ENCODE results near the gene CAMTA1. TPM values are rescaled to one million over a fixed set of nuclear protein-coding genes. Genes with fewer than 3 reads are reported as not detected.

CAMTA1 gene
- total RNA-seq, 1 donor from 2014 or later = 77.6 TPM

DNA sequence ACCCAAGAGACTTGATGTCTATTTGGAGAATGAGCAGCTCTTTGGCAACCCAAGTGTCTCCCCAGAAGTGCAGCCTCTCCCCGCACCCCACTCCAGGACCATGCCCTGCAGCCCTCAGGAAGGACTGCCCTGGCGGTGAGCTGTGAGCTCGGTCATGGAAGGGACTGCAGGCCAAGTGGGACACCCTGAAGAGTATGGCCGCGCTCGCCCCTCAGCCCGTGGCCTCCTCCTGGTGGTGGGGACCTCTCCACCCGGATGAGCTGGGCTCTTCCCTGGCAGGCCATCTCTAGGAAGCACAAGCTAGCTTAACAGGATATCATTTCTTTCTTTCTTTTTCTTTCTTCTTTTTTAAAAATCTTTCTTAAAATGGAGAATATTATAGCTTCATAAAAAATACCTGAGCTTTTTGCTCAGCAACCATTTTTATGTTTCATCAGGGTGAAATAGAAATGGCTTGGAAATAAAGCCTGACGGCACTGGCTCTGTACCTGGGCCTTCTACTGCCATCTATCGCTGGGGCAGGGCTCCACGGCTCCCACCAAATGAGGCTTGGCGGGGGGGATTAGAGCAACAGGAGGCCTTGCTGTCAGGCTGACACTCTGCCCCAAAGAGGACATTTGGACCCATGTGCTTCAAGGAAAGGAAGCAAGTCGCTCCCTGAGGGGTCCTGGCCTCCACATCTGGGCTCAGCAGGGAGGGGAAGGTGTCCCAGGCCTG lies 689.7 kb downstream of the CAMTA1 start:
- no peaks in the 10 kb centered on the region for H3K9me3 Mint-ChIP-seq (ENCODE audit: unreplicated experiment)
- Histone ChIP-seq H3K36me3 (ENCODE audit: insufficient read depth, low read length) (no peaks in the 10 kb centered on the region), H3K27me3 (ENCODE audit: insufficient read depth, low read length) (no peaks in the 10 kb centered on the region), H3K27ac (ENCODE audit: low read depth, low read length) (no peak overlapping the region), H4K20me1 (ENCODE audit: insufficient read depth, low read length) (no peaks in the 10 kb centered on the region), H3K4me1 (ENCODE audit: insufficient read depth, low read length) (peaks cover 34% of the 10 kb centered on the region), H2AFZ (ENCODE audit: low read depth, low read length) (no peak overlapping the region), H3K79me2 (ENCODE audit: insufficient read depth, low read length) (no peaks in the 10 kb centered on the region), H3K9me3 (ENCODE audit: insufficient read depth, low read depth, low read length) (no peaks in the 10 kb centered on the region), H3K9ac (ENCODE audit: low read length) (no peak overlapping the region), H3K4me3 (ENCODE audit: insufficient read depth, low read depth, low read length) (no peak overlapping the region), H3K4me2 (ENCODE audit: low read length) (no peak overlapping the region)
- peaks cover 17% of the 10 kb centered on the region for H3K4me1 Mint-ChIP-seq (ENCODE audit: low read depth, unreplicated experiment)
- H3K4me3 Mint-ChIP-seq (ENCODE audit: unreplicated experiment) = no peak overlapping the region
- DNase-seq (ENCODE audit: low read depth) (no peak), FAIRE-seq (no peak)
- TF ChIP-seq EZH2 (IDR thresholded peaks at IDR 0.05; ENCODE audit: insufficient read depth, low read length) = no peak
- TF ChIP-seq, protein P1, sequence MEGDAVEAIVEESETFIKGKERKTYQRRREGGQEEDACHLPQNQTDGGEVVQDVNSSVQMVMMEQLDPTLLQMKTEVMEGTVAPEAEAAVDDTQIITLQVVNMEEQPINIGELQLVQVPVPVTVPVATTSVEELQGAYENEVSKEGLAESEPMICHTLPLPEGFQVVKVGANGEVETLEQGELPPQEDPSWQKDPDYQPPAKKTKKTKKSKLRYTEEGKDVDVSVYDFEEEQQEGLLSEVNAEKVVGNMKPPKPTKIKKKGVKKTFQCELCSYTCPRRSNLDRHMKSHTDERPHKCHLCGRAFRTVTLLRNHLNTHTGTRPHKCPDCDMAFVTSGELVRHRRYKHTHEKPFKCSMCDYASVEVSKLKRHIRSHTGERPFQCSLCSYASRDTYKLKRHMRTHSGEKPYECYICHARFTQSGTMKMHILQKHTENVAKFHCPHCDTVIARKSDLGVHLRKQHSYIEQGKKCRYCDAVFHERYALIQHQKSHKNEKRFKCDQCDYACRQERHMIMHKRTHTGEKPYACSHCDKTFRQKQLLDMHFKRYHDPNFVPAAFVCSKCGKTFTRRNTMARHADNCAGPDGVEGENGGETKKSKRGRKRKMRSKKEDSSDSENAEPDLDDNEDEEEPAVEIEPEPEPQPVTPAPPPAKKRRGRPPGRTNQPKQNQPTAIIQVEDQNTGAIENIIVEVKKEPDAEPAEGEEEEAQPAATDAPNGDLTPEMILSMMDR (IDR thresholded peaks at IDR 0.05; ENCODE audit: insufficient read depth, low read depth, low read length) = no peak
- H3K27ac Mint-ChIP-seq (ENCODE audit: unreplicated experiment) = no peak overlapping the region
- no peaks in the 10 kb centered on the region for H3K36me3 Mint-ChIP-seq (ENCODE audit: low read depth, unreplicated experiment)
- peaks cover 5% of the 10 kb centered on the region for H3K27me3 Mint-ChIP-seq (ENCODE audit: low read depth, unreplicated experiment)

DNA sequence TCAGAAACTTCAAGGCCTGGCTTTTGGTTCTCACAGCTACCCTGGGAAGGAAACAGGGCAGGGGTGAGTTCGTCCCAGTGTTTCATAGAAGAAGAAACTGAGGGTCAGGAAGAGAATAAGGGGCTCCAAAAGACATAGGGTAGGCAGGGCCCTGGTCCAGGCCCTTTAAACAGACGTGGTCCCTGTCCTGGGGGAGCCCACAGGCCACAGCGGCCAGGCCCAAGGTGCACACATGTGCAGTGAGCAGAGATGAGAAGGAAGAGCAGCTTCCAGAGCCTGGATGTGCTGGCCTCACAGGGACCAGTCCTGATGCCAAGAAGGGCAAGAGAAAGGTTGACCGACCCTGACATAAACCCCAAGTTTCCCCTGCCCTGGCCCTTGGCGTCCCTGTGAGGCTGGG lies 690.4 kb downstream of the CAMTA1 start:
- FAIRE-seq (no peak), DNase-seq (ENCODE audit: low read depth) (no peak)
- TF ChIP-seq EZH2 (IDR thresholded peaks at IDR 0.05; ENCODE audit: insufficient read depth, low read length) = no peak
- TF ChIP-seq, protein P1 (IDR thresholded peaks at IDR 0.05; ENCODE audit: insufficient read depth, low read depth, low read length) = no peak
- H2AFZ ChIP-seq (ENCODE audit: low read depth, low read length) = no peak overlapping the region
- peaks cover 5% of the 10 kb centered on the region for H3K27me3 Mint-ChIP-seq (ENCODE audit: low read depth, unreplicated experiment)
- H3K9me3 Mint-ChIP-seq (ENCODE audit: unreplicated experiment) = no peaks in the 10 kb centered on the region
- no peak overlapping the region for H3K4me3 Mint-ChIP-seq (ENCODE audit: unreplicated experiment)
- H4K20me1 ChIP-seq (ENCODE audit: insufficient read depth, low read length) = no peaks in the 10 kb centered on the region
- no peak overlapping the region for H3K27ac ChIP-seq (ENCODE audit: low read depth, low read length)
- H3K79me2 ChIP-seq (ENCODE audit: insufficient read depth, low read length) = no peaks in the 10 kb centered on the region
- no peaks in the 10 kb centered on the region for H3K9me3 ChIP-seq (ENCODE audit: insufficient read depth, low read depth, low read length)
- H3K27ac Mint-ChIP-seq (ENCODE audit: unreplicated experiment) = no peak overlapping the region
- H3K27me3 ChIP-seq (ENCODE audit: insufficient read depth, low read length) = no peaks in the 10 kb centered on the region
- H3K4me2 ChIP-seq (ENCODE audit: low read length) = no peak overlapping the region
- no peaks in the 10 kb centered on the region for H3K36me3 Mint-ChIP-seq (ENCODE audit: low read depth, unreplicated experiment)
- H3K4me1 Mint-ChIP-seq (ENCODE audit: low read depth, unreplicated experiment) = peaks cover 13% of the 10 kb centered on the region
- H3K4me3 ChIP-seq (ENCODE audit: insufficient read depth, low read depth, low read length) = no peak overlapping the region
- H3K4me1 ChIP-seq (ENCODE audit: insufficient read depth, low read length) = peaks cover 26% of the 10 kb centered on the region
- H3K9ac ChIP-seq (ENCODE audit: low read length) = no peak overlapping the region
- no peaks in the 10 kb centered on the region for H3K36me3 ChIP-seq (ENCODE audit: insufficient read depth, low read length)

DNA sequence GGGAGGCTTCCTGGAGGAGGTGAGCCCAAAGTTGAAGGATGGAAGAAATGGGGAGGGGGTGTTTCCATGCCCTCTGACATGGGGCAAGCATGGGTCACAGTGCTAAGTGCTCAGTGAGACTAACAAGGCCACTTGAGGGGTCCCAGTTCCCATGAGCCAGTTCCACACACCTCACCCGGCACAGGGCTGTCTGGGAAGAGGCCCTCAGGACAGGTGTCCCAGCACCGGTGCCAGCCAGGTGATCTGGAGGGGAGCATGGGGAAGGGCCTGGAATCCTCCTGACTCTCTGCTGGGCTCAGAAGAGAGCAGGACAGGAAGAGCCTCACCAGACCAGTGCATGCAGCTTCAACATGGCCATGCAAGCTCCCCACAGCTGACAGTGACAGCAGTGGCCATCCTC lies 691.1 kb downstream of the CAMTA1 start:
- Histone ChIP-seq H3K4me3 (ENCODE audit: insufficient read depth, low read depth, low read length) (no peak overlapping the region), H3K79me2 (ENCODE audit: insufficient read depth, low read length) (no peaks in the 10 kb centered on the region), H3K27me3 (ENCODE audit: insufficient read depth, low read length) (no peaks in the 10 kb centered on the region), H2AFZ (ENCODE audit: low read depth, low read length) (no peak overlapping the region), H3K9me3 (ENCODE audit: insufficient read depth, low read depth, low read length) (no peaks in the 10 kb centered on the region), H3K4me1 (ENCODE audit: insufficient read depth, low read length) (peaks cover 19% of the 10 kb centered on the region), H3K27ac (ENCODE audit: low read depth, low read length) (no peak overlapping the region), H3K9ac (ENCODE audit: low read length) (no peak overlapping the region), H3K4me2 (ENCODE audit: low read length) (no peak overlapping the region), H4K20me1 (ENCODE audit: insufficient read depth, low read length) (no peaks in the 10 kb centered on the region), H3K36me3 (ENCODE audit: insufficient read depth, low read length) (no peaks in the 10 kb centered on the region)
- FAIRE-seq = no peak
- Mint-ChIP-seq H3K27ac (ENCODE audit: unreplicated experiment) (no peak overlapping the region), H3K27me3 (ENCODE audit: low read depth, unreplicated experiment) (peaks cover 5% of the 10 kb centered on the region), H3K4me1 (ENCODE audit: low read depth, unreplicated experiment) (peaks cover 8% of the 10 kb centered on the region), H3K9me3 (ENCODE audit: unreplicated experiment) (no peaks in the 10 kb centered on the region), H3K36me3 (ENCODE audit: low read depth, unreplicated experiment) (no peaks in the 10 kb centered on the region), H3K4me3 (ENCODE audit: unreplicated experiment) (no peak overlapping the region)
- TF ChIP-seq, protein P1 (IDR thresholded peaks at IDR 0.05; ENCODE audit: insufficient read depth, low read depth, low read length) = no peak
- TF ChIP-seq EZH2 (IDR thresholded peaks at IDR 0.05; ENCODE audit: insufficient read depth, low read length) = no peak
- no peak for DNase-seq (ENCODE audit: low read depth)

Data from astrocyte (in vitro differentiated cells and primary cell).